WI38 (cell line): ENCODE measurements around the gene ODC1.

Experiments used
- H3K4me3 ChIP-seq: 2 replicates; pipeline ENCODE4 v1.5.1; 2011; ENCODE audit warnings: low read depth, mild to moderate bottlenecking, control low read depth, low read length
- CTCF ChIP-seq: IDR thresholded peaks from 2 replicates; pipeline ENCODE4 v1.5.1; 2012; ENCODE audit warnings: low read depth, mild to moderate bottlenecking, control low read depth, low read length

ODC1 gene

DNA sequence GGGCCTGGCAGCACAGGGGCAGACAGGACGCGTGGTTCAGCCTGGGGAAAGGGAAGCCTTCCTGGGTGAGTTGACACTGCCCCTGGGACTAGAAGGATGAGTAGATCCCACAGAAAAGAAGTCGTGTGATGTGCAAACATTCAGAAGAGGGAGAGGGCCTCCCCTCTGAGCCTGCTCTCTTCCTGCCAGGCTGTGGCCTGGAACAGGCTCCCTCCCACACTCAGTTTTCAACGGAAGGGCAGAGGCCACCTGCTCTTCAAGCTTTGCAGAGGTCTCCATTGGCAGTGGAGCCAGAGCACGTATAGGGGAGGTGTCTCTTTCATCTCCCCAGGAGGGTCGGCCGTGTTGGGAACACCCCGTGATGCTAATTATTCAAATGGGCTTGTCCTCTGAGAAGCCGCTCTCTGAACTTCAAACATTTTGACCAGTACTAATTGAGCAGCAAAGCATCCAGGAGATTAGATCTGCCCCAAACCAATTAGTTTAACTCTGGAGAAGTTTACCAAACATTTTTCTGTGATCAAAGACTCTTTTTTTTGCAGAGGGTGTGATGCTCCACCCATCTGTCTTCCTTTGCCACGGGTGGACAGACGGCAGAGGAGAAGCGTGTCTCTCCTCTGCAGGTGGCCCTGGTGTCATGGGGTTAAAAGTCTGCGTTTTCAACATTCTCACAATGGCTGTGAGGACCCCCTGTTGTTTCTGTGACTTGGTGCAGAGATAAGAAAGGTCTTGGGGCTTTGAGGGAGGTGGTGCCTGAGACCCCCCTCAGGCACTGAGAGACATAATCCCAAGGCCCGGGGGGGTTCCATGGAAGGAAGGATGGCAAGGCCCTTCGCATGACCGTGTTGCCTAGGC lies 29.5 kb upstream of the ODC1 start:
- no peak for TF ChIP-seq CTCF
- H3K4me3 ChIP-seq = no peak overlapping the region

DNA sequence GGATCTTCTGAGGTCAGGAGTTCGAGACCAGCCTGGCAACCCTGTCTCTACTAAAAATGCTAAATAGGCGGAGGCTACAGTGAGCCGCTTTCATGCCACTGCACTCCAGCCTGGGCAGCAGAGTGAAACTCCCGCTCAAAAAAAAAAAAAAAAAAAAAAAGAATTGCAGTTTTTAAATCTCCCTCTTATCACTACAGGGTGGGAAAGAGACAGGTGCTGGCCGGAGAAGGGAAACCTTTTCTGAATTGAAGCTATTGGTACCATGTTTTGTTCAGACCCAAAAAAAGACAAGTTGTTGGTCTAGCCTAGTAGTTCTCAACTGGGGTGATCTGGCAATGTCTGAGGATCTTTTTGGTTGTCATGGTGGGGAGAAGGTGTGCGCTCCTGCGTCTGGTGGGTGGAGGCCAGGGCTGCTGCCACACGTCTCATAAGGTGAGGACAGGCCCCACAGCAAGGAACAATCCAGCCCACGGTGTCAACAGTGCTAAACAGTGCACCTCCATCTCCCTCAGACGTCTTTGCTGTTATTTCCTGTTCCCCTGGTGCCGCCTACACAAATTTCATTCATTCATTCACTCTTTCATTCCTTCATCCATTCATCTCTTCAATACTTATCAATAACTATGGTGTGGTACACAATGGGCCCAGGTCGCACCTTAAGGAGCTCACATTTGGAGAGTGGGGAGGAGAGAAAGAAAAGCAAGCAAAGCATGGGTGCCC lies 28.8 kb upstream of the ODC1 start:
- H3K4me3 ChIP-seq = no peak overlapping the region
- no peak for TF ChIP-seq CTCF

- no peak for TF ChIP-seq CTCF
- no peak overlapping the region for H3K4me3 ChIP-seq
Observed at GRCh38 chr2:10475811-10476660, 27.9 kb upstream of the ODC1 start.

- TF ChIP-seq CTCF = no peak
- no peak overlapping the region for H3K4me3 ChIP-seq
Observed at GRCh38 chr2:10475221-10475722, 27.1 kb upstream of the ODC1 start.

DNA sequence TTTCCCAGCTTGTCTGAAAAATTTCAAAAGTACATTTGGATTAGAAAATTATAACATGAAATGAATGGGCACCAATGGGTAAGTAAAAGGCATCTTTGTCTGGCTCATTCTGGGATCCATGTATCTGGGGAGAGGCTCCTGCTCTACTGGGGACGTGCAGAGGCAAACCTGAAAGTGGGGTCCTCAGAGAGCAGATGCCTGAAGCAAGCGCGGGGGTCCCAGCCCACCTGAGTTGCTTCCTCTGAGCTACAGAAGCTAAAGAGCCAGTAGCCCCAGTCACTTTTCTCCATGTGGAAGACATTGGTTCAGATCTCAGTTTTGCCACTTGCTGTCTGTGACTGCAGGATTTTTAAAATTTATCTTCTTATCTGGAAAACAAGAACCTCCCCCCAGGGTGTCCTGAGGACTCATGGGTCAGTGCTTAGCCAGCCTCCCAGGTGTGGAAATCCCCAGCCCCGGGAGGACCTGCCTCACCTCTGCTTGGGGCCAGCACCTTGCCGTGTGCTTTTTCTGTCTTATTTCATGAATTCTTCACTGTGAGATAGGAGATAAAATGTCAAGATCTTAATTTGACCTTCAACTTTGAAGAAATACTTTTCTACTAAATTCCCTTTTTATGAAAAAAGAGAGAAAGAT lies 25.1 kb upstream of the ODC1 start:
- TF ChIP-seq CTCF = no peak
- no peak overlapping the region for H3K4me3 ChIP-seq

DNA sequence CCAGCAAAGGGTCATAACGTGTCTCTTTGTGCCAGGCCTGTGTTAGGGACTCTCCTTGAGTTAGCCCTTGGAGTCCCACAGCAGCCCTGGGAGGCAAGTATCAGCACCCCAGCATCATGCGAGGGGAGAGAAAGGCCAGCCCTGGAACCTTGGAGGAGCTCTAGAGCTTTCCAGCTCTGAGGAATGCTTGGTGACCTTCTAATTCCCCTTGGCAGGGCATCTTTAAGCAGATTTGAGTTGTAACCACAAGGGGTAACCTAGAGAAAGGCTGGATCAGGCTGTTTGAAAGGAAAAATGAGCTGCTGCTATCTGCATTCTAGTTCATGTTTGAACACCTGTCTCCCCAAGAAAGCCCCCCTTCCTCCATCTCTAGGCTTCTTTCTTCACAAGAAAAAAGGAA lies 23.8 kb upstream of the ODC1 start:
- TF ChIP-seq CTCF = no peak
- H3K4me3 ChIP-seq = no peak overlapping the region
